GM21367 (cell line): ENCODE measurements around the gene NCKAP1.
"Not testable (repeated sequence)": the region's sequence is repeated elsewhere in the genome, so short reads cannot be mapped to it uniquely, and the experiment has no call there.

ENCODE experiments used
- ATAC-seq: cut with Tn5 transposase; IDR thresholded peaks from one replicate; pipeline ENCODE4 v1.9.1; 2021; ENCODE audit not compliant: unreplicated experiment

NCKAP1 gene

DNA sequence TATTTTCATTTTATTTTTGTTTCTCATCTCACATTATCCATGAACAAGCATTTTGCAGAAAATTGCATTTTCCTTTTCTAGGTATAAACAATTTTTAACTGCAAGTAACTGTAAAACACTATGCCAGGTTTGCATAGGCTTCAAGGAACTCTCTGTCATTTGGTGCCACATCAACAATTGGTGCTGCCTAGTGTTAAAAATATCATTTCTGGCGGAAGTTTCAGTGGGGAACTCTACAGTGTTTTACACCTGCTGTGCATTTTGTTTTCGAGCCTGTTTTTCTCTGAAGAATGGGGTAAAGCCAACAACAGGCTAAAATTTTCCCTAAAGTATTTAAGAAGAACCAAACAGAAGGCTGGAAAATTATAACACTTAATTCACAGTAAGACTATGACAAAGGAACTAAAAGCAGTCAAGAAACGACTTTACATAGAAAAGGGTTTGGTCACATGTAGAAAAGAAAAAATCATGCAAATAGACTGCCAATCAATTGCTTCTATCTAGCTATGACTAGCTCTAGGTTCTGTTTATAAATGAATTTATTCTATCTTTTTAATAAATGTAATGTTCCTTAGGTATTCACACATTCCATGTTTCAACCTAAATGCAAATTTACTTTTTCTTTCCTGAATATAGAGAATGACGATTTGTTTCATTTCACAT is 150.4 kb downstream of the NCKAP1 start:
- ATAC-seq: no peak

DNA sequence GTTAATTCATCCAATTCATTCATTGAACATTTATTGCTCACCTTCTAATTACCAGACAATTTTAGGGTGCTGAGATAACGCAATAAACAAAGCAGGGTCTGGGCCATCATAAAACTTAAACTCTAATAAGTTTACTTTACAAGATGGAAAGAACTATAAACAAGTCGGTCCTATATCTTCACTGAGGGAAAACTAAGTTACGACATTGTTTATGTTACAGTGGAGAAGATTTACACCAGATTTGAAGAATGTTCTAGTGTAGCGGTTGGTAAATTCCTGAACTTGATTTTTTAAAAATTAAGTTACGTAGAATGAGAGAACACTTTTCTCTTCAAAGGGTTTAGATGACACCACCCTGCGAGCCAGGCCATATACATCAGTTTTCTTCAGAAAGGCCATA is 151.2 kb downstream of the NCKAP1 start:
- ATAC-seq: no peak

GRCh38 chr2:182885771-182886170 is 152.5 kb downstream of the NCKAP1 start:
- ATAC-seq: no peak

DNA sequence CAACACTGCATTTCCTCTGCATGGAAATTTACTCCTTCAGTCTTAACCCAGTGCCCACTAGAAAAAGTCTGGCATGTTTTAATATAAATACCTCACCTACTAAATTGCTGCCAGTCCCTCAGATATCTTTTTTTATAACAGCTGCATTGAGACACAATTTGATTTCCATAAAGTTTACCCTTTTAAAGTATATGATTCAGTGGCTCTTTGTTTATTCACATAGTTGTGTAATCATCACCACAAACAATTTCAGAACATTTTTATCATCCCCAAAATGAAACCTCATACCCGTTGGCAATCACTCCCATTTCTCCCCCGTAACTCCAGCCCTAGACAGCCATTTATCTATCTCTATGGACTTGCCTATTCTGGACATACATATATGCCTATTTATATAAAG is 154.8 kb downstream of the NCKAP1 start:
- no peak for ATAC-seq

- not testable (repeated sequence) for ATAC-seq
Observed at GRCh38 chr2:182880100-182880499, 158.2 kb downstream of the NCKAP1 start.

GRCh38 chr2:182876653-182877052 is 161.6 kb downstream of the NCKAP1 start:
- not testable (repeated sequence) for ATAC-seq

DNA sequence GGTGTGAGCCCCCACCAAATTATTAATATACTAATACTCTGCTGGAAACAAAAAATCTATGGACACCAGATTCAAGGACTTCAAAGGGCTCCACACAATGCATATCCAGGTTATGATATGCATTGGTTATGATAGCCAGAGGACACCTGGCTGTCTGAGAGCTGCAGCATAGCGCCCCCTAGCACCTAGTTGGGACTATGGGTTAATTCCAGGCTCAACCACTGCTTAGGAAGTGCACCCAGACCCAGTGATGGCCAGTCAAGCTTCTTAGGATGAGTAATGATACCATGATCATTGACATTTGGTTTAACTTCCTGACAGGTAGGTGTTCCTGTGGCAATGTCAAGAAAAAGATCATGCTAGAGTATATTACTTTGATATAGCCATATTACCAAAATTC is 168.0 kb downstream of the NCKAP1 start:
- ATAC-seq: no peak

- no peak for ATAC-seq
Observed at GRCh38 chr2:182868054-182868796, 170.0 kb downstream of the NCKAP1 start.

- no peak for ATAC-seq
Observed at GRCh38 chr2:182867426-182868053, 170.7 kb downstream of the NCKAP1 start.

DNA sequence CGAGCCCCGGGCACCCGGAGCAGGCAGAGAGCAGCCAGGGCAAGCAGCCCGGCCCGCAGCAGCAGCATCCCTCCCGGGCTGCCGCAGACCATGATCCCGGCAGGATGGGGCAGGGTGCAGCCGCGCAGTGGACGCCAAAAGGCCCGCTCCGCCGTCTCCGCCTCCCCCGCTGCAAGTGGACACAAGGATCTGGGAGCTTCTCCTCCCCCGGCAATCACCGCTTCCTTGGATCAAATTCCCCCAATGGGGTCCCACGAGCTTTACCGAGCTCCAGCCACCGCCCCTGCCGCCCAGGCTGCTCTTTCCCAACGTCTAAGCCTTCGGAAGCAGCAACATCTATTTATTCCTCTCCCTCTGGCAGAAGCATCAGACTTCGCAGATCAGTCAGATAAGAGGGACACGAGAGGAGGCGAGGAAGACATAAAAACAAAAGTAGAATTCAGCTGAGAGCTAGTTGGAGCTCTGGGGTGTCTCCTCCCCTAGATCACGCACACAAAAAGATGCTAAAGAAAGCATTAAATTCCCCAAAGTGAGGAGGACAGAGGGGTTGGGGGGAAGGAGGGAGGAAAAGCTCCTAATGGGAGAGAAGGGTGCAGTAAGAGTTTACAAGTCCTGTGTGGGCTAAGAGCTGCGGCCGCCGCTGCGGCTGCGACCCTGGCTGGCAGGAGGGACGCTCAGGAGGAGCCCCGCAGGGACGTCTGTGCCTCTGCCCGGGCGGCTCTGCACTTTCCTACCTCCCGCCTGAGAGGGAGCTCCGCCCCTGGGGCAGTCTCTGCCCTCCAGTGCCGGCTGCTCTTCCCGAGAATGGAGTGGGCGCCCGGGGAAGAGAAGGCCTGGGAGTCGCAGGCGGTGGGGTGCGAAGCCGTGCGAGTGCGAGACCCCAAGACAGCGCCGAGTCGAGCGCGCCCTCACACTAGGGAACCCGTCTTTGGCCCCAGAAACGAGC is 171.5 kb downstream of the NCKAP1 start, which contains the start of gene FRZB:
Gene FRZB (minus strand): TSS at position 177 of the 946 bp plus-strand sequence. CDS start 85 bp downstream, at position 92.
- ATAC-seq: no peak

GRCh38 chr2:182866095-182866460 is 172.2 kb downstream of the NCKAP1 start:
- no peak for ATAC-seq

DNA sequence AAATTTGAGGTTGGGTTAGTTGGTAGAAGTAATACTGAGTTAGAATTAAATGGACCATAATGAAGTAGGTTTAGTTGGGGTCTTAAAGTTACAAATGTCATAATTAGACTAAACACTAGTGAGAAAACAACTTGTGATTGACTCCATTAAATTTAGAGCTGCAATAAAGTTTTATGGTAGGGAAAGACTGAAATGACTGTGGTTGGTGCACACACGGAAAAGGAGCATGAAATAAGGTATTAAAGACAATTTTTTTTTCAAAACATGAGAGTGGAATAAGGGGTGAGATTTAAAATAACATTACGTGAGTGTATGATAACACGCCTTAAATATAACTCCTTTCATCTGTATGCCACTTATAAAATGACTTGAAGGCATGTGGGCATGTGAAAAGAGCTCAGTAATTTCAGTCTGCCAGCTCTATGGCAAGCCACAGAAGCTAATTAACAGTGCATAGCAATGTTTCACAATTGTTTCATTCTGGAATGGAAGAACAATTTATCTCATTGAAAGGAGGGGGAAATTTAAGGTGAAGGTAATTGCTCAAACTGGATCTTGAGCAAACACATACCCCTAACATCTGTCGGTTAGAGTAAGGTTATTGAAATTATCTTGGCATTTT is 173.2 kb downstream of the NCKAP1 start:
- no peak for ATAC-seq

- ATAC-seq: no peak
Observed at GRCh38 chr2:182863642-182864041, 174.6 kb downstream of the NCKAP1 start.

DNA sequence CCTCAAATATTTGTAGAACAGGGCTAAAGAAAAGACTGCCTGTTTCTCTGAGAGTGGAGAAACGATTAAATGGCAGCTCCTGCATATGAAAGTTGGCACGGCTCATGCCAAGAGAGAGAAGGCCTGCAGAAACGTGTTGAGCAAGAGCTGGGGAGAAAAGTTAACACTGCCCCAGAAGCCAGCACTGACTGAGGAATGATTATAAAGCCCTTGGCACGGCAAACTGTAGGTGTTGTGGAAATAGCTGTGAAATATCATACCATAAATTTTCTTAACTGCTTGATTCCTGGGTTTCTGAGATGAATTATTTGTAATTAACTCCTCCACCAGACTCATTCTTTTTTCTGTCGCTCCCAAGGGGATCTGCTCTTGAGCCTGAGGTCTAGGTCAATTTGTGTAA is 176.2 kb downstream of the NCKAP1 start:
- ATAC-seq: no peak

- no peak for ATAC-seq
Observed at GRCh38 chr2:182860858-182861257, 177.4 kb downstream of the NCKAP1 start.
